HS-27A (cell line): ENCODE measurements around the gene FARS2.
"Not testable (repeated sequence)": the region's sequence is repeated elsewhere in the genome, so short reads cannot be mapped to it uniquely, and the experiment has no call there.

Experiments used
- DNase-seq: peaks from one replicate; pipeline ENCODE4 v3.0.0-alpha.2; 2012; ENCODE audit warnings: low read depth, missing footprints

FARS2 gene

DNA sequence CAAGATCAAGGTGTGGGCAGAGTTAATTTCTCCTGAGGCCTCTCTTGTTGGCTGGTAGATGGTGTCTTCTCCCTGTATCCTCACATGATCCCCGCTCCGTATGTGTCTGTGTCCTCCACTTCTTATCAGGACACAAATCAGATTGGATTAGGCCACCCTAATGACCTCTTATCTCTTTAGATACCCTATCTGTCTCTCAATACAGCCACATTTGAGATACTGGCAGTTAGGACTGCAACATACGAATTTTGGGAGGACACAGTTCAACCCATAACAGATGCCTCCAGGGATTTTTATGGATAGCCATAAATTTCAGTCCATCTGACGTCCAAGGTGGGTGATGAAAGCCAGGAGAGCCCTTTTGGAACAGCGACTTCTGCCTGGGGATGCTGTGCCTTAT is 376.4 kb downstream of the FARS2 start:
- DNase-seq, result no peak

DNA sequence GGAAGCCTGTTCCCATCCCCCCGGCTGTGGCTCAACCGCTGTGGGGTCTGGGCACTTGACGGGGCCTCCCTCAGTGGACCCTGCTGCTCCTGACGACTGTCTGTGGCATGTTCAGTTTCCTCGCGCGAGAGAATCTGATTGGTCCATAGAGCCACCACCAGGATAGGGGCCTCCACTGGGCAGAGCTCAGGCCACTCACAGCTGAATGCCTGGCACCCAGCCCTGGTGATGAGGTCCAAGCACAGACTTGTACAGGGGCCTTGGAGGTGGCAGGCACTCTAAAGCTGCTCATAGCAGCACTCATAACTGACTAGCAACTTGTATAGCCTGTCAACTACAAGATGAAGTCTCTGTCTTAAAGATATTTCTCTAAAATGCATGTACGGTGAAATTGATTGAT is 377.4 kb downstream of the FARS2 start:
- DNase-seq, result no peak

DNA sequence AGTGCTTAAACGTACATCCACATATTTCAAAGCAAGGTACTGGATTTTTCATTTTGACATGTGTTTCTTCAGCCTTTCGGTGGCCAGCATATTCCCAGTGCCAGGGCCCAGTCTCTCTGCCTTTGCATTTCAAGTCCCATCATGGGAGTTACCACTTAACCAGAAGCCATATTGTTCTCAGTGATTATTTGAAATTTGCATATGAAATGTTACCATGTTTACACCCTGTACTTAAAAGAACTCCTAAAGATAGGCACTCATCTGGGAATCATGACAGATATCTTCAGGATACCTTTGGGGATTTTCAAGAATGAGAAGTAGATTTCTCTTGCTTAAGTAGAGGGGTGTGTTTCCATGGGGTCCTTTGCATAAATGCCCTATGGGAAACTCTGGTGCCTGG is 377.9 kb downstream of the FARS2 start:
- no peak for DNase-seq

DNA sequence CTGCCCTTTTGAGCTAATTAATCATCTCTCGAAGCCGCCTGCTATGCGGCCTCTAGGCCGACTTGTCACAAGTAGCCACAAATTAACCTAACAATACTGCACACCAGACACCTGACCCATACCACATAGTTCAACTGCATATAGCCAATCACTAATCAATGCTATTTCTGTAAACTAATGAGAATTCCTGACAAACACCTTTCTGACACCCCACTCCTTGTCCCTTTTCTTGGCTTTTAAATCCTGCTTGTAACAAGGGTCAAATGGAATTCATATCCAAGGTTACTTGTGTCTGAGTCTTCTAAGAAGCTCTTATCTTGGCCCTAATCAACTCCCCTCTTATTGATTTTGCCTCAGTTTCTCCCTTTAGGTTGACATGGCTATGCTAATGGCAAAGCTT is 379.3 kb downstream of the FARS2 start:
- DNase-seq, result no peak

DNA sequence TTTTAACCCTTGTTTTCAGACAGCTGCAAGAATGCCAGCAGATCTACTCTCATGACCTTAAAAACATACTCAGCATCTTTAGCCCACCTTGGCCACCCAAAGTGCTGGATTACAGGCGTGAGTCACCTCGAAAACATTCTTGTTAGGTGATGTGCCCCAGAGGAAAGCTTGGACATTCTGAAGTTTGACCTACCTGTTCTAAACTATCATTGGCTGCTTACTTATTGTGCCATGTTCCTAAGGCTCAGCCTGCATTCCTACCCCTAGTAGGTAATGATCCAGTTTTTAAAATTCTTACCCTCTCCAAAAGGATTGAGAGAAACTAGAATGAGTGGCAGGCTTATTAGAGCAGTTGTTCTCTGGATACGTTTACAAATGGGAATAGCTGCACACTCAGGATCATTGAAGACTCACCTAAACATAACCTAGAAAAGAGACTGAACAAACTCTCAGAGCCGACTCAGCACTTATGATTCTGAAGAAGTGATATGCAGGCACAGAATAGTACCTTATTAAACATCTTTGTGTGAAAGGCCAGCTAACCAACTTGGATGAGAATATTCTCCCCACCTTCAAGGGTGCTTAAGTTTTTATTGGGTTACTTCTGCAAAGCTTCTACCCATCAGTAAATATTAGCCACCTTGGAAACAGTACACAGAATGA is 383.3 kb downstream of the FARS2 start:
- no peak for DNase-seq

DNA sequence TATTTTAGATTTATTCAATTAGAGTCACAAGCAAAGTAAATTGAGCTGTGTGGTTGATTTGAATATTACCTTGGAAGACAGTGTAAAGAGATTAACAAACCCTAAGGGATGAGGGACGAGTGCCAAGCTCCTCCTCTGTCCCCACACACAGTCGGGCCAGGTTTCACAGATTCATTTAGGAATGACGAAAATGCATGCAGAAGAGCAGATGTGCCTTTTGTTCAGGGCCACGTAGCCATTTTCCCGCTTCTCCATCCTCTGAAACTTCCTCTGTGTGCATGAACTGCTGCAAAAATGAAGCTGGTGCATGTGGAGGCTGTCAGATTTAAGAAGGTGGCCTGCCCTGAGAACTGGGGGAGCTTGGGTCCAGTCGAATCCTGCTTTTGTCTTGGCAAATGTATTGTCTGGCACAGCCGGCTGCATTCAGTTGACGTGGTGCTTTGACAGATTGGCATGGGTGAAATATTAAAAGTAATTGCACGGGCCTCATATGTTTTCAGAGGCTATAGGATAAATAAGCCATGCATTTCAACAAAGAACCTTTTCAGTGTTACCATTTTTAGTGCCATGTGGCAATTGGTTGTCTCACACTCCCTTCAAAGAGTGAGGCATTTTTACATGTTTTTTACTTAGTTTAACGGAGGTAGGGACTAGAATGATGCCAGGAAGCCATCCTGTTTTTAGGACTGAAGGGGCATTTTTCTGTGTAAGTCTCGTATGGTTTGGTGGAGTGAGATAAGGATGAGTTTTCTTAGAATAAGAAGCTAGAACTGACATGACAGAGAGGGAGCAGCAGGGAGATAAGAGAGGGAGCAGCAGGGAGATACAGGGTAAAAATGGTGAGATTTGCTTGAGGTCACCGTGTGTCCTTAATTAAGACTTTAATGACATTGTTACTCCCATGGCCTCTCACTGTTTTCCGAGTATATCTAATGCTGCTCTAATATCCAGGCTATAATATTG is 384.3 kb downstream of the FARS2 start:
- DNase-seq, result no peak

DNA sequence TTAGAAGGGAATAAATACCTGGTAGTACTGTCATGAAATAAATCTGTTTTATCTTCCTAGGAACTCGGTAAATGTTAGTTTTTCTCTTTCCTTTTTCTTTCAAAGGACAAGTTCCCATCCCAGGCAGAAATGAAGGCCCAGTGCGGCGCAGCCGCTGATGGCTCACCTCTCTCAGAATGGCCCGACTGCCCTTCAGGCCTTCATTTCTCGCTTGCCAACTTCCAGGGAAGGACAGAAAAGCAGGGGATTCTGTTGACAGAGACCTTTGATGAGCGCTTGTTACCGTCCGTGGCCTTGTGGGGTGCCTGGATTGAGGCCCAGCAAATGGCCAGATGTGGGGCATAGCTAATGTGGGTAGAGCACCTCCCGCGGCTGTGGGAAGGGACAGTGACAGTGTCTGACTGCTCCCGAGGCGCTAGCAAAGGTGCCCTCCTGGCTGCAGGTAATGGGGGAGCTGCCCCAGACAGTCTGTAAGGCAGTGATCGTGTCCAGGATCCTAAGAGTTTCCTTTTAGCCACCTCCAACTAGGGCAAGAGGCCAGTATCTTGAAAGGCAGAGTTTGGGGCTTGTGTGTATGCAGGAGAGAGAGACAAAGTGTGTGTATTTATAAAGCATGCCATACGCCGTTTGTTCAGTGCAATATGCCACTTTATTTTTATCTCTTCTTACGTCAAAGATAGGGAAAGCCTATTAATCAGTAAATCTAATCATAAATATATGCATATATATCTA is 391.3 kb downstream of the FARS2 start:
- no peak for DNase-seq

DNA sequence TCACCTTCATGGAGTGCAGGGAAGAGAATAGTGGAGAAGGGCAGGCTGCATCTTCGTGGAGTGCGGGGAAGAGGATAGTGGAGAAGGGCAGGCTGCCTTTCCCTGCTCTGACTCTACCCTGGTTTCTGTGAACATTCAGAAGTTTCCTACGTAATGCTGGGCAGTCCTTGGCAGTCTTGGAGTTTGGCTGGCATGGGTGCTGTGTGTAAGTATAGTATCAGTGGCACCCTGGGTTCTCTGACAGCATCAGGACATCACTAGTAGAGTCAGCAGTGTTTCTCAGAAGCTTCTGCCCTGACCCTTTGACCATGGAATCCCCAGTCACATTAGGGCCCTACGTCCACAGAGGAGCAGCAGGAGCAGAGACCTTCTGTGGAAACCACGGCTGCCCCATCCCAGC is 392.5 kb downstream of the FARS2 start:
- no peak for DNase-seq

DNA sequence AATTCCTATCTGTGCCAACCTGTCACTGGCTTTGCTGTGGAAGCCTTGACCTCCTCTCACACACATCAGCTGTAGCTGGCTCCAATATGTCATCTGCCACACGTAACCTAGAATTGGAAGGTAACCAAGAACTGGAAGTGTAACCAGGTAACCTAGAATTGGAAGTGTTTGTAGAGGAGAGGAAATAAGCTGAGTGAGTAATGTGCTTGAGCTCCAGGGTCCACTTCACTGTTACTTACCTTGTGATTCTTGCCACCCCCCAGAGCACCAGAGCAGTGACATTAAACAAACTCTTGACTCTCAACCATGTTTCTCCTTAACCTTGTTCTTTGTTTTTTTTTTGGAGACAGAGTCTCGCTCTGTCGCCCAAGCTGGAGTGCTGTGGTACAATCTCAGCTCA is 394.9 kb downstream of the FARS2 start:
- DNase-seq, result no peak

DNA sequence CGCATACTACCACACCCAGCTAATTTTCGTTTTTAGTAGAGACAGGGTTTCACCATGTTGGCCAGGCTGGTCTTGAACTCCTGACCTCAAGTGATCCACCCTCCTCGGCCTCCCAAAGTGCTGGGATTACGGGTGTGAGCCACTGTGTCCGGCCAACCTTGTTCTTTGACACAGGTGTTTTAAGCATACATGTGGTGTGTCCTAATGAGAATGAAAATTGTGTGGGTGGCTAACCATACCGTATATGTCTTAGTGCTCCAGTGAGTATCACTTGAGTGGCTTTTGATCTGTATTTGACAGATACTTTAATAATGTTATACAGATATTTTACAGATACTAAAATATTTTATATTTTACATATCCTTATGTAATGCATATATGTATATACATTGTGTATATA is 395.4 kb downstream of the FARS2 start:
- not testable (repeated sequence) for DNase-seq

DNA sequence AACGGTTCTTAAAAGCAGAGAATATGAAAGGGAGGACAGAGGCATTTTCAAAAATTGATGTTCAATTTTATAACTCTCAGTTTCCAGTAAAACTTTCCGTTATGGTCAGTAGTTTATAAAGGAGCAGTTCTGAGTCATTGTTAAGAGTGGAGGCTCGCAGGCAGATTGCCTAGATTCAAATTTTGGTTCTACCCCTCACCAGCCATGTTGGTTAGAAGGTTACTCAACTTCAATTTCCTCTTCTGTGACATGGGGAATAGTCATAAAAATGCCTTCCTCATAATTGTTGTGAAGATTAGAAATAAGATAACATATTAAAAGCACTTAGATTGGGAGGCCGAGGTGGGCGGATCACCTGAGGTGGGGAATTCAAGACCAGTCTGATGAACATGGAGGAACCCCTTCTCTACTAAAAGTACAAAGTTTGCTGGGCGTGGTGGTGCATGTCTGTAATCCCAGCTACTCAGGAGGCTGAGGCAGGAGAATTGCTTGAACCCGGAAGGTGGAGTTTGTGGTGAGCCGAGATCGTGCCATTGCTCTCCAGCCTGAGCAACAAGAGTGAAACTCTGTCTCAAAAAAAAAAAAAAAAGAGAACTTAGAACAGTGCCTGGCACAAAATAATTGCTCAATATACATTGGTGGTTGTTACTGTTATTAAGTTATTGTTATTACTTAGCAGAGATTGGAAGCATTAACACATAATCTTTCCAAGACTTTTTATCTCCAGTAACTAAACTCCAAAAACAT is 396.5 kb downstream of the FARS2 start:
- DNase-seq, result no peak

DNA sequence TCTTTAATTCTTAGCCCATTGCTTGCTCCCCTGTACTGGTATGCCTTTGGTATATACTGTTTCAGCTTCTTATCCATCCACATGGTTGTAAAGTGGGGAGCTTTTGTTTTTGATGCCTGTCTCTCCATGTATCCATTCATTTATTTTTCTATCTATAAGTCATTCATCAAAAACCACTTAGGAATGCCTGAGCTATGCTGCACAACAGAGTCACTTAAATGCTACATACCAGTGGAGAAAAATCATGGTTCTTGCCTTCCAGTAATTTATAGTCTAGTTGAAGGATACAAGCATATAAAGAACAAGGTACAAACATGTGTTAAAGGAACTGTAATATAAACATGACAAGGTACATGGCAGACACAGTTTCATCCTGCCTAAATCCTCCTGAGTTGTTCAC is 398.2 kb downstream of the FARS2 start:
- DNase-seq, result no peak

DNA sequence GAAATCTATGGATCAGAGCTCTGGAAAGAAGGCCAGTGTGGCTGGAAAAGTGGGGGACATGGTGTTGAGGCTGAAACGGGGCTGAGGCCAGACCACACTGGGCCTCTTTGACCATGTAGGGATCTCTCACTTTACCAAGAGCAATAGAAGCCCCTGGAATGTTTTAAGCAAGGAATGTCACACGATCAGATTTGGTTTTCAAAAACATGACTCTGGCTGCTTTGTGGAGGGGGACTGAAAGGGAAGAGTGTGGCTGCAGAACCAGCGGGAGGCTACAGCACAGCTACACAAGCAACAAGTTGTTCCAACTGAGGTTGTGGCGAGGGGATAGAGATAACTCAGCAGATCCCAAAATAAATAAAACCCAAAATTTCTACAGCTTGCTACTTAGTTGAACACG is 399.5 kb downstream of the FARS2 start:
- DNase-seq, result no peak

DNA sequence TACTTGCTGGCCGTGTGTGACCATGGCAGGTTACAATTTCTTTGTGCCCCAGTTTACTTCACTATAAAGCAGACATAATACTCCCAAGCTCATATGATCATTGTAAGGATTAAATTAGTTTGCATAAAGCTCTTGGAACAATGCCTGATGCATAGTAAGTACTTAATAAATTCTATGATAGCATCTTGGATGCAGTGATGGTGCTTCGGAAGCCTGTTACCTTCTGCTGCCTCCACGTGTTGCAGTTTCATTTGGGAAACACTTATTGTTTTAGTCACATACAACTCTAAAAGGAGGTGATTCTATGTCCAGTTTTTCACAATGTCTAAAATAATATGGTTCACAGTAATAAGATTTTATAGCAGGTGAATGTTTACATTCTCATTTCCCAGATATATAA is 401.5 kb downstream of the FARS2 start:
- no peak for DNase-seq

DNA sequence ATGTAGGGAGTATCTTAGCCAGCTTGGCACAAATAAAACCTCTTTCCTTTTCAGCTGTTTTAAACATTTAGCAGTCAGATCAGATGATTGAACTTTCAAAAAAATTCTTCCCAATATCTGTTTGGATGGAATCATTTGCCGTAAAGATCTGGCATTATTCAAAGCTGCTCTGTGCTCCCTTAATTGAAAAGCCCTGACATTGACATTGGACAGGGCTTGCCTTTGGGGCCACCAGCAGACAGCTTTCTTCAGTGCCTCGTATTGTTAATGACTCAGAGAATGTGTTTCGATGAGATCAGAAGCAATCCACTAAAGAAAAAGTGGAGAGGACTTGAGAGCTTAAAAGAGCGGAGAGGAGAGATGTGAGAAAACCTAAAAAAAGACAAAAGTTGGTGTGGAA is 401.9 kb downstream of the FARS2 start:
- DNase-seq, result no peak

DNA sequence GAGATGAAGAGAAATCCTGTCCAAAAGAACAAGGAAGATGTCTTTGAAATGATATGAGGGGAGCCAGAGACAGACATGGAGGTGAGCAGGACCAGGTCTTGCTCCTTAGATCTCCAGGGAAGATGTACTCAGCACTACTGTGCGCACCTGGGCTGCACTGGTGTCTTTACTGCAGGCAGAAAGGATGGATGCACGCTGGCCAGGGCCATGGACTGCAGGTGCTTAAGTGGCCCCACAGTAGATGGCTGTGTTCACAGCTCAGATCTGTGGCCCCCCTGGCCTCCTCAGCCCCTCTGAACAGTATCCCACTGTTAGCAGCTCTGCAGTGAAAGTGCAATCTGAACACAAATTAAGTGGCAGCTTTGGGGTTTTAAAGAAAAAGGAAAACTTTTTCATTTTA is 402.4 kb downstream of the FARS2 start:
- no peak for DNase-seq

DNA sequence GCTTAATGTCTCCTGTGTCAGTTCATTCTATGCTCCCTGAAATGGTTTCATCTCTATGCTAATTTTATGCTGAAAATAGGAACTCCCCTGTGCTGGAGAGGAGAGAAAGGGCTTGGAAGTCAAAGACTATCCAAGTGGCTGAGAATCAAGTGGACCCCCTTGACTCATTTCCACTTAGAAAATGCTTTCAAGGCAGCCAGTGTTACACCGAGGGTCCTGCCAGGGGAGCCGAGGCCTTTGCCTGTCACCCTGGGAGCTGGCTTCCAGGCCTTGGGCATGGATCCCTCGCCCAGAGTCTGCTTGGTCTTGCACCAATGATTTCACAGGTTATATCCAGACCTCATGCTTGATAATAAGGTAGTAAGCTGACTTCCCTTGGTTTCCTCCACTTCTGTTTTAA is 402.8 kb downstream of the FARS2 start:
- no peak for DNase-seq

DNA sequence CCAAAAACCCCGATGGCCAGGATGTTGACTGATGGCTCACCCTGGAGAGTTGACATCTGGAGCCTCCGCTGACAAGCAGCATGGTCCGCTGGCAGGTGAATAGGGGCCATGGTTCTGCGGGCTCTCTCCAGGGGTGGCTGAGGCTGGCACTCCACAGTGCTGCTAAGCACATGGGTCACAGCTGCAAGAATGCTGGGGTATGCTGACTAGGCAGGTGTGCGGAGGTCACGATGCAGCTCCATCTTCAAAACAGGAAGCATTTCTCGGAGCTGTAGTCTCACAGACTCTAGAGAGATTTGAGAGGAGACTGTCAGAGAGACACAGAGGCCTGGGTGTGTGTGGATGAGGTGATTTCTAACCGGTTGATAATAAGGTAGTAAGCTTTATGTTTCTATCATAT is 403.9 kb downstream of the FARS2 start:
- no peak for DNase-seq

DNA sequence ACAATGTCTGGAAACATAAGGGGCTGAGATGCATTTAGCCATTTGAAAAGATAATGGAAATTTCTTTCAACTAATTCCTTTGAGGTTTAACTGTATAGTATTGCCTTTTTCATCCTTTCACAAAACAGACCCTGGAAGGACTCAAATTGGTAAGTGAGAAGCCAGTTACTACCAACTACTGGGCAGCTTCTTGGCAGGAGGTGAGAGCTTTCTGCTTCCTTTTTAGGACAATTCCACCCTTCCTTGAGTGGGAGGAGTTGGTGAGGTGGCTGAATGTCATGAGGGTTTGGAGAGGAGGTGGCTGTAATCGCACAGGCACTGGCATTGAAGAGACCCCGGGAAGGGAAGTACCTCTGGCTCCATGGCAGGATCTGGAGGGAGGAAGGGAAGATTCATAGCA is 404.4 kb downstream of the FARS2 start:
- no peak for DNase-seq

DNA sequence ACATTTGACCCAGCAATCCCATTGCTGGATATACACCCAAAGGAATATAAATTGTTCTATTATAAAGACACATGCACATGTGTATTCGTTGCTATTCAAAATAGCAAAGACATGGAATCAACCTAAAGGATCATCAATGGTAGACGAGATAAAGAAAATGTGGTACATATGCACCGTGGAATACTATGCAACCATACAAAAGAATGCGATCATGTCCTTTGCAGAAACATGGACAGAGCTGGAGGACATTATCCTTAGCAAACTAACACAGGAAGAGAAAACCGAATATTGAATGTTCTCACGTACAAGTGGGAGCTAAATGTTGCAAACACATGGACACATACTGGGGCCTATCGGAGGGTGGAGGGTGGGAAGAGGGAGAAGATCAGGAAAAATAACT is 405.4 kb downstream of the FARS2 start:
- no peak for DNase-seq

DNA sequence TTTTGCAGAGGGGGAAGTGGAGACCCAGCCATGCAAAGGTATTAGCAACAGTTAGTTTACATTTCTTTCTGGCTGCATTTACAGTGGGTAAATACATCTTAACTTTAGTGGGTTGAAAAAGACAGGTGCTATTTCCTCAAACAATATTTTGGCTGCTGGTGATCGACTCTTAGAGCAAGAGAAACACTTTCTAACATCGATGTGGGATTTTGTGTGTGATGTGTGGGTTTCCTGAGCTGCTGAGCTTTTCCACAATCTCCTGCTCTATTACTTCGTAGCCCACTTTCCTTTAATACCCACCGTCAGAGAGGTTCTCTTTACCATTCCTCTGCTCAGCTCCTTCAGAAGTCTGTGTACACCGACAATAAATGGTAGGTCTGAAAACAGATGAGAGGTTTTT is 406.4 kb downstream of the FARS2 start:
- no peak for DNase-seq

DNA sequence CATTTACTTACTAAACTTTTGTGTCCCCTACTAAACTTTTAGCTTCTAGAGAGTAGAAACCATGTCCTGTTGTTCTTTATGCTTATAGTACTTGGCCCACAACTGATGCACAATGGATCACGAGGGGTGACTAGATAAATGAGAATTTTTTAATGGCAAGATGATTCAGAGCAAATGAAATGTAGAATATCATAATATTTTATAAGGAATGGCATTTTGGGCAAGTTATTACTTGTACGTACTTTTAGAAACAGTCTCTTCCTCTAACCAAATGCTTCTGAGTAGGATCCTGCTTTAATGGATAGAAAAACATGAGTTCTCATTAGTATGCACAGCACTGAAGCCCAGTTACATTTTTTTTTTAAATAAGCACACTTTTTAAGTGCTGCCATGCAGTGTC is 409.1 kb downstream of the FARS2 start:
- DNase-seq, result no peak
